ENCODE results near the gene MAD1L1. TPM values are rescaled to one million over a fixed set of nuclear protein-coding genes. Genes with fewer than 3 reads are reported as not detected.

MAD1L1 gene
- total and polyA plus RNA-seq, 2 of the 13 experiments (the other 11 are each of a cell fraction or from before 2014, with no cell fraction given): 17.4 to 64.7 TPM

DNA sequence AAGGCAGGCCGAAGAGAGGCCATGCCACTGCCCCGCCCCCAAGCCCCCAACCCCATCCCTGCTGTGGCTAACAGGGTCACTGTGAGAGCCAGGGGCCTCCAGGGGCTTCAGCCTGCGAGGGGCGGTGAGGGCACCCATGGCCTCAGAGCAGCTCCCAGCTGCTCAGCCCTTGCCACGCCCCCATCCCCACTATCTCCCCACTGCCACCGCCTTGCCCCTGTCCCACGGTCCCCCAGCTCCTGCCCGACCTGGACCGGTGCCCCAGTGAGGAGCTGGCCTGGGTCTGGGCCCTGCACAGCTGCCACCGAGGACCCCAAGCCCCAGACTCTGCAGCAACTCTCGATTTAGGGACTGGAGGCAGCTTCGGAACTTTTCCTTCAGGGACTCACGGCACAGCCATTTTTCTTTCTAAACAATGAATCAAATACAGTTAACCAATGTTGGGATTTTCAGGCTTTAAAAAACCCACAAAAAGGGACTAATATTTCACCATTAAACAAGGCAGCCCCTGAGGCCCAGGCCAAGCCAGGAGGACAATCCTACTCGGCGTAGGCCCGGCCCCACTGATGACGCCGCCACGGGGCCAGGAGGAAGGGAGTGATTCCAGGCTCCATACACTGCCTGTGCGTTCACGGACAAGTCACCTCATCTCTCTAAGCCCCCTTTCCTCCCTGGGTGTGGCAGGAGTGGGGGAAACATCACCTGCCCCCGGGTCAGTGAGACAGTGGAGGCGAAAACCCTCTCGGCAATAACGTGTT lies 325.6 kb downstream of the MAD1L1 start:
- no TSS peak for BruUV-seq (replicated peaks)
- no peaks in the 10 kb centered on the region for H3K27me3 ChIP-seq (ENCODE audit: control insufficient read depth in 1 of 2, insufficient read depth in 2 of 2, low read length in 2 of 2)
- 93% methylated on average over 16 of the region's 25 CpGs for WGBS (ENCODE audit: low lambda C conversion rate)
- ATAC-seq (no peak), FAIRE-seq (no peak), DNase-seq (ENCODE audit: low spot score) (no peak)
- ChIA-PET CTCF (ENCODE audit: low intra/inter-chr PET ratio, low total read pairs) (no interaction called here), POLR2A (no interaction called here)
- no peaks in the 10 kb centered on the region for H4K20me1 ChIP-seq (ENCODE audit: insufficient read depth, low read length)
- in situ Hi-C loops (cut with HindIII; ENCODE audit: extremely low pct_ligation_motif_present, low pct_unique_long_range_greater_than_20kb): no loop called here
- peaks cover 2 to 3% of the 10 kb centered on the region in 2 experiments; a peak in 1 of 5 replicates for H3K36me3 ChIP-seq (replicated peaks in 1 of 2; ENCODE audit: control insufficient read depth in 1 of 2, insufficient read depth in 2 of 2, low read length in 2 of 2)
- H3K4me3 ChIP-seq (replicated peaks in 1 of 3; ENCODE audit: insufficient read depth in 1 of 3, low read depth in 2 of 3, low read length in 3 of 3): no peak overlapping the region
- no peak overlapping the region for H3K9ac ChIP-seq (ENCODE audit: insufficient read depth, low read depth, low read length)
- no peaks in the 10 kb centered on the region for H3K79me2 ChIP-seq (ENCODE audit: insufficient read depth, low read length)
- no peak overlapping the region for H2AFZ ChIP-seq (ENCODE audit: low read length)
- no peaks in the 10 kb centered on the region for H3K9me3 ChIP-seq (ENCODE audit: low read length)
- TF ChIP-seq TEAD3 (CRISPR knock-in tag; optimal IDR thresholded peaks at IDR 0.05; ENCODE audit: borderline replicate concordance) (no peak), HOXA3 (CRISPR knock-in tag; IDR thresholded peaks at IDR 0.05) (no peak), PHB2 (IDR thresholded peaks at IDR 0.05; ENCODE audit: partially characterized antibody) (no peak), ZSCAN12 (CRISPR knock-in tag; IDR thresholded peaks at IDR 0.05) (no peak), ZNF816 (CRISPR knock-in tag; IDR thresholded peaks at IDR 0.05; ENCODE audit: borderline replicate concordance) (no peak)
- TF ChIP-seq, protein P1, sequence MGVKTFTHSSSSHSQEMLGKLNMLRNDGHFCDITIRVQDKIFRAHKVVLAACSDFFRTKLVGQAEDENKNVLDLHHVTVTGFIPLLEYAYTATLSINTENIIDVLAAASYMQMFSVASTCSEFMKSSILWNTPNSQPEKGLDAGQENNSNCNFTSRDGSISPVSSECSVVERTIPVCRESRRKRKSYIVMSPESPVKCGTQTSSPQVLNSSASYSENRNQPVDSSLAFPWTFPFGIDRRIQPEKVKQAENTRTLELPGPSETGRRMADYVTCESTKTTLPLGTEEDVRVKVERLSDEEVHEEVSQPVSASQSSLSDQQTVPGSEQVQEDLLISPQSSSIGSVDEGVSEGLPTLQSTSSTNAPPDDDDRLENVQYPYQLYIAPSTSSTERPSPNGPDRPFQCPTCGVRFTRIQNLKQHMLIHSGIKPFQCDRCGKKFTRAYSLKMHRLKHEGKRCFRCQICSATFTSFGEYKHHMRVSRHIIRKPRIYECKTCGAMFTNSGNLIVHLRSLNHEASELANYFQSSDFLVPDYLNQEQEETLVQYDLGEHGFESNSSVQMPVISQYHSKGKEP (CRISPR knock-in tag; IDR thresholded peaks at IDR 0.05): no peak
- no peaks in the 10 kb centered on the region for H3K4me1 ChIP-seq (ENCODE audit: insufficient read depth, low read length)
- intact Hi-C loops (cut with micrococcal nuclease; ENCODE audit: unreplicated experiment): no loop called here
- no peak overlapping the region for H3K4me2 ChIP-seq (ENCODE audit: low read depth, low read length)
- H3K27ac ChIP-seq (ENCODE audit: extremely low read length, insufficient read depth, low read length): no peak overlapping the region

Data from HepG2 (cell line).